PC-9 (cell line): Measurements from ENCODE around the gene ANKRD13B.

Experiments used
- CTCF ChIP-seq: fragments of 200-600 bp; sonication (generic); conservative IDR thresholded peaks from 2 replicates; pipeline ENCODE4 v1.6.1; 2017; ENCODE audit warnings: mixed run types, antibody characterized with exemption, mild to moderate bottlenecking, moderate library complexity
- EZH2 ChIP-seq: fragments of 200-600 bp; sonication (generic); IDR thresholded peaks from 2 replicates; pipeline ENCODE4 v1.8.0; 2017; ENCODE audit warnings: antibody characterized with exemption, low read depth

- TF ChIP-seq CTCF (no peak), EZH2 (no peak)
Measured at GRCh38 chr17:29614349-29615047, 21.6 kb downstream of the ANKRD13B start.
